Activated CD8-positive, alpha-beta T cell treated with anti-CD3 and anti-CD28 coated beads for 36 hours (primary cell): ENCODE results near the gene PLBD1. TPM values are rescaled to one million over a fixed set of nuclear protein-coding genes. Genes with fewer than 3 reads are reported as not detected.

Source experiments
- ATAC-seq: fragments of 200-7000 bp; cut with Tn5 transposase; one replicate; pipeline ENCODE4 v1.10.0; 2021; ENCODE audit warnings: mild to moderate bottlenecking, moderate library complexity
- CTCF ChIA-PET: fragments of 350-600 bp; sonication (Branson Sonifier 250); formaldehyde crosslinking; loops from one replicate; lab custom pipeline; 2021; ENCODE audit warnings: antibody characterized with exemption; lab: Charles Lee
- POLR2A ChIA-PET: fragments of 350-600 bp; sonication (Branson Sonifier 250); formaldehyde crosslinking; loops from one replicate; lab custom pipeline; 2021; ENCODE audit warnings: antibody characterized with exemption; lab: Charles Lee
- DNase-seq: peaks from one replicate; pipeline ENCODE4 v3.0.0-alpha.2; 2020
- H3K27ac Mint-ChIP-seq: one replicate; pipeline ENCODE4 v1.8.0; 2021; ENCODE audit warnings: mild to moderate bottlenecking, mixed read lengths
- H3K27me3 Mint-ChIP-seq: one replicate; pipeline ENCODE4 v1.8.0; 2021; ENCODE audit warnings: mixed read lengths
- H3K36me3 Mint-ChIP-seq: one replicate; pipeline ENCODE4 v1.8.0; 2021; ENCODE audit warnings: low read depth, mixed read lengths
- H3K4me1 Mint-ChIP-seq: one replicate; pipeline ENCODE4 v1.8.0; 2021; ENCODE audit warnings: low read depth, mixed read lengths
- H3K4me3 Mint-ChIP-seq: one replicate; pipeline ENCODE4 v1.8.0; 2021; ENCODE audit warnings: mild to moderate bottlenecking, moderate library complexity, mixed read lengths
- H3K9me3 Mint-ChIP-seq: one replicate; pipeline ENCODE4 v1.8.0; 2021; ENCODE audit warnings: mixed read lengths
- CTCF ChIP-seq: fragments of 200-600 bp; IDR thresholded peaks from one replicate; pipeline ENCODE4 v1.8.0; 2022; ENCODE audit warnings: antibody characterized with exemption, mild to moderate bottlenecking
- intact Hi-C: fragments of 100-400 bp; cut with micrococcal nuclease; formaldehyde crosslinking; loops from one replicate; pipeline ENCODE4 v1.10.0; 2022
- total RNA-seq, 2 experiments: library from RNA; stranded (reverse); gene quantifications; one replicate each; pipeline ENCODE4 v1.2.3, GENCODE V29; 2021

Gene PLBD1
- total RNA-seq, 2 experiments from 2014 or later, result 0.14 TPM; not detected in 1

DNA sequence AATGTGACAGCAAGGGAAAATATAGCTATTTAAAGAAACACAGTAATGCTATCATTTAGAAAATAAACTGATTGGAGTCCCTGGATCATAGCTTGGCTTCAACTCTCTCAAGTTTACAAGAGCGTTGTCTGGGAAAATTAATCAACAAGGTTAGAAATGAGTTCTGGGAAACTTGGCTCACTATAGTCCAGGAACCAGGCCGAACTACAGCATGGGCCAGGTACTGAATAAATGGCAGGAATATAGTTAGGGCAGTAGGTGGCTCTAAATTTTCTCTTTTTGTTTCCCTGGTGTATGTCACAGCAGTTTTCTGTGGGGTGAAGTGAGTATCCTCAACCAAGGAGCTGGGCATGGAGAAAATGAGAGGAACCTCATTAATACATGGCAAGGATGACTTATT lies 72.4 kb downstream of the PLBD1 start:
- intact Hi-C loops, result no loop called here
- Mint-ChIP-seq H3K27me3 (no peaks in the 10 kb centered on the region), H3K36me3 (peaks cover 70% of the 10 kb centered on the region), H3K9me3 (no peaks in the 10 kb centered on the region), H3K27ac (peak overlapping the region; percentile 28), H3K4me3 (no peak overlapping the region), H3K4me1 (peaks cover 16% of the 10 kb centered on the region)
- ChIA-PET CTCF (no interaction called here), POLR2A (interaction anchor here (0.6 kb wide), 1 partner anchor 208 kb away, joined by 3 read pairs; no protein-coding TSS in a partner anchor)
- ATAC-seq, result no peak
- no peak for TF ChIP-seq CTCF
- no peak for DNase-seq

DNA sequence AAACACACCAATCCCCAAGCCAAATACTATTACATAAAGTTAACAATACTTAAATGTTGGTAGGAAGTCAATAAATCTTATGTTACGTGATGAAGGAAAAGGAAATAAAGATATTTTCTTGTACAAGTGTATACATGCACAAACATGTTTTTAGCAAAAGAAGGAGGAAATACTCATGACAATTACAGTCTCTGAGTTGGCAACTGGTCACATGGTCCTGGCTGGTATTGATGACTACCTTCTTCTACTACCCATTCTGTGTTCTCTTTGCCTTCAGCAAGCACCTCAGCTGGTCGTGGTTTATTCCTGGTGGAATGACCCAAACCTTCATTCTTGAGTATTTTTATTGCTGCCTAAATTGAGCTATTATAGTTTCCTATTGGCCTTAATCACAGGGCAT lies 84.8 kb downstream of the PLBD1 start:
- Mint-ChIP-seq H3K27me3 (no peaks in the 10 kb centered on the region), H3K4me3 (no peak overlapping the region), H3K4me1 (peaks cover 14% of the 10 kb centered on the region), H3K9me3 (no peaks in the 10 kb centered on the region), H3K27ac (peak overlapping the region; percentile 40), H3K36me3 (peaks cover 70% of the 10 kb centered on the region)
- intact Hi-C loops, result no loop called here
- TF ChIP-seq CTCF, result no peak
- ATAC-seq (no peak), DNase-seq (no peak)
- POLR2A ChIA-PET, result no interaction called here
- CTCF ChIA-PET, result no interaction called here

GRCh38 chr12:14482361-14482760 lies 85.3 kb downstream of the PLBD1 start:
- Mint-ChIP-seq H3K36me3 (peaks cover 69% of the 10 kb centered on the region), H3K27ac (peak overlapping the region; percentile 40), H3K4me3 (no peak overlapping the region), H3K4me1 (peaks cover 15% of the 10 kb centered on the region), H3K9me3 (no peaks in the 10 kb centered on the region), H3K27me3 (no peaks in the 10 kb centered on the region)
- CTCF ChIA-PET, result interaction anchor here (1.0 kb wide), 1 partner anchor 10 kb away, joined by 3 read pairs; no protein-coding TSS in a partner anchor
- POLR2A ChIA-PET, result no interaction called here
- DNase-seq, result no peak
- intact Hi-C loops, result no loop called here
- TF ChIP-seq CTCF, result no peak
- no peak for ATAC-seq

GRCh38 chr12:14481201-14481600 lies 86.5 kb downstream of the PLBD1 start:
- TF ChIP-seq CTCF, result no peak
- Mint-ChIP-seq H3K27me3 (no peaks in the 10 kb centered on the region), H3K36me3 (peaks cover 65% of the 10 kb centered on the region), H3K9me3 (no peaks in the 10 kb centered on the region), H3K27ac (no peak overlapping the region), H3K4me3 (no peak overlapping the region), H3K4me1 (peaks cover 15% of the 10 kb centered on the region)
- DNase-seq, result no peak
- intact Hi-C loops, result no loop called here
- POLR2A ChIA-PET, result no interaction called here
- no peak for ATAC-seq
- CTCF ChIA-PET, result interaction anchor here (0.9 to 1.0 kb wide), 2 partner anchors 11 to 27 kb away, joined by 3 read pairs; no protein-coding TSS in a partner anchor

DNA sequence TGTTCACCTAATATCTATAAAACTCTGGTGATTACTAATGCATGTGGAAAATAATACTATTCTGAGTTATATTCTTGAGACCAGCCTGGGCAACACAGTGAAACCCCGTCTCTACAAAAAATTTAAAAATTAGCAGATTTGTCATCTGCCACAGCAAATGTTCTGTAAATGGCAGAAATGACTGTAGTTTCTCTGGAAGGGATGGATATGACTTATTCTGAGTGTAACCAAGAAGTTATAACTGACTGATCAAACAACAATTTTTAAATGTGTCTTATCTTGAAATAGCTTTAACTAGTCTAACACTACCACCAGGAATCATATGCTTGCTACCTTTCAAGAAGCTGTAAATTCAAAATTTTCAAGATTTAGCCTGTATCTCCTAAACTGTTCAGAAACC lies 88.7 kb downstream of the PLBD1 start:
- H3K4me3 Mint-ChIP-seq, result no peak overlapping the region
- no peak for TF ChIP-seq CTCF
- ChIA-PET CTCF (no interaction called here), POLR2A (no interaction called here)
- peaks cover 65% of the 10 kb centered on the region for H3K36me3 Mint-ChIP-seq
- H3K27ac Mint-ChIP-seq, result no peak overlapping the region
- intact Hi-C loops, result no loop called here
- peaks cover 19% of the 10 kb centered on the region for H3K4me1 Mint-ChIP-seq
- no peak for DNase-seq
- H3K9me3 Mint-ChIP-seq, result peaks cover 4% of the 10 kb centered on the region
- H3K27me3 Mint-ChIP-seq, result no peaks in the 10 kb centered on the region
- ATAC-seq, result peak; percentile 53
